ENCODE measurements around the gene ZBED6.

Gene ZBED6

GRCh38 chr1:203794764-203795440, 521 bp upstream of the ZBED6 start:
- TF ChIP-seq SPI1 (IDR thresholded peaks at IDR 0.05; ENCODE audit: borderline replicate concordance, low read depth) (no peak), GABPA (IDR thresholded peaks at IDR 0.05; ENCODE audit: low read depth) (no peak), POLR2AphosphoS5 (IDR thresholded peaks at IDR 0.05; ENCODE audit: low read depth) (no peak), CTCF (IDR thresholded peaks at IDR 0.05; ENCODE audit: insufficient read depth, low read length) (no peak)
- TF ChIP-seq, protein P1, sequence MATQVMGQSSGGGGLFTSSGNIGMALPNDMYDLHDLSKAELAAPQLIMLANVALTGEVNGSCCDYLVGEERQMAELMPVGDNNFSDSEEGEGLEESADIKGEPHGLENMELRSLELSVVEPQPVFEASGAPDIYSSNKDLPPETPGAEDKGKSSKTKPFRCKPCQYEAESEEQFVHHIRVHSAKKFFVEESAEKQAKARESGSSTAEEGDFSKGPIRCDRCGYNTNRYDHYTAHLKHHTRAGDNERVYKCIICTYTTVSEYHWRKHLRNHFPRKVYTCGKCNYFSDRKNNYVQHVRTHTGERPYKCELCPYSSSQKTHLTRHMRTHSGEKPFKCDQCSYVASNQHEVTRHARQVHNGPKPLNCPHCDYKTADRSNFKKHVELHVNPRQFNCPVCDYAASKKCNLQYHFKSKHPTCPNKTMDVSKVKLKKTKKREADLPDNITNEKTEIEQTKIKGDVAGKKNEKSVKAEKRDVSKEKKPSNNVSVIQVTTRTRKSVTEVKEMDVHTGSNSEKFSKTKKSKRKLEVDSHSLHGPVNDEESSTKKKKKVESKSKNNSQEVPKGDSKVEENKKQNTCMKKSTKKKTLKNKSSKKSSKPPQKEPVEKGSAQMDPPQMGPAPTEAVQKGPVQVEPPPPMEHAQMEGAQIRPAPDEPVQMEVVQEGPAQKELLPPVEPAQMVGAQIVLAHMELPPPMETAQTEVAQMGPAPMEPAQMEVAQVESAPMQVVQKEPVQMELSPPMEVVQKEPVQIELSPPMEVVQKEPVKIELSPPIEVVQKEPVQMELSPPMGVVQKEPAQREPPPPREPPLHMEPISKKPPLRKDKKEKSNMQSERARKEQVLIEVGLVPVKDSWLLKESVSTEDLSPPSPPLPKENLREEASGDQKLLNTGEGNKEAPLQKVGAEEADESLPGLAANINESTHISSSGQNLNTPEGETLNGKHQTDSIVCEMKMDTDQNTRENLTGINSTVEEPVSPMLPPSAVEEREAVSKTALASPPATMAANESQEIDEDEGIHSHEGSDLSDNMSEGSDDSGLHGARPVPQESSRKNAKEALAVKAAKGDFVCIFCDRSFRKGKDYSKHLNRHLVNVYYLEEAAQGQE (IDR thresholded peaks at IDR 0.05; ENCODE audit: insufficient replicate concordance, low read depth), result no peak
- H3K27me3 ChIP-seq (ENCODE audit: insufficient read depth, poor library complexity, severe bottlenecking), result no peaks in the 10 kb centered on the region
- no peak for DNase-seq (ENCODE audit: low read depth in 1 of 2, low spot score in 1 of 2)
- H3K4me3 ChIP-seq (replicated peaks; ENCODE audit: insufficient read depth, low read length), result peak overlapping the region; percentile 6; the same call in 1 of the 2 replicates
- peak overlapping the region; percentile 93 for H3K27ac ChIP-seq (replicated peaks)

DNA sequence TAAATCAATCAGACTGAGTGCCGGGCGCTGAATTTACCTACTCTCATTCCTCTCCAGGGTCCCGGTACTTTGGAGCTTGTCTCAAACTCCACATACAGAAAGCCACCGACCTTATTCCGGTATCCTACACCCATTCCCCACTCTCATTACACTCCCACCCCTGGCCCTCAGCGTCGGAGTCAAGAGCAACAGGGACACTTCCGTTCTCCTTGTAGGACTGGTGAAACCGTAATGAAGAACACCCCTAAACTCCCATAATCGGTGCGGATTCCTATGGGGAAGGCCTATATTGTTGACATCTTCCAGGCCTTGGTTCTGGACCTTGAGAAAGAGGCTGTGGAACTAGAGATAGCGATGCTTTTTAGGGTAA, 798 bp downstream of the ZBED6 start:
- Histone ChIP-seq H3K27me3 (ENCODE audit: insufficient read depth, poor library complexity, severe bottlenecking) (no peaks in the 10 kb centered on the region), H3K4me3 (replicated peaks; ENCODE audit: insufficient read depth, low read length) (peak overlapping the region; percentile 72), H3K27ac (replicated peaks) (peak overlapping the region; percentile 93)
- TF ChIP-seq GABPA (IDR thresholded peaks at IDR 0.05; ENCODE audit: low read depth), result peak; percentile 76
- TF ChIP-seq, protein P1 (IDR thresholded peaks at IDR 0.05; ENCODE audit: insufficient replicate concordance, low read depth), result no peak
- no peak for TF ChIP-seq CTCF (IDR thresholded peaks at IDR 0.05; ENCODE audit: insufficient read depth, low read length)
- TF ChIP-seq SPI1 (IDR thresholded peaks at IDR 0.05; ENCODE audit: borderline replicate concordance, low read depth), result peak; percentile 70
- 0 out of 2 replicates have a peak, but pooled peaks have one; percentile 9 for TF ChIP-seq POLR2AphosphoS5 (IDR thresholded peaks at IDR 0.05; ENCODE audit: low read depth)
- DNase-seq (ENCODE audit: low read depth in 1 of 2, low spot score in 1 of 2), result peak; percentile 28 to 52

- H3K27me3 ChIP-seq (ENCODE audit: insufficient read depth, poor library complexity, severe bottlenecking), result no peaks in the 10 kb centered on the region
- no peak overlapping the region; the same call in 1 of the 2 replicates for H3K27ac ChIP-seq (replicated peaks)
- peak overlapping the region; percentile 72; the same call in 1 of the 2 replicates for H3K4me3 ChIP-seq (replicated peaks; ENCODE audit: insufficient read depth, low read length)
- no peak for DNase-seq (ENCODE audit: low read depth in 1 of 2, low spot score in 1 of 2)
- TF ChIP-seq CTCF (IDR thresholded peaks at IDR 0.05; ENCODE audit: insufficient read depth, low read length) (no peak), POLR2AphosphoS5 (IDR thresholded peaks at IDR 0.05; ENCODE audit: low read depth) (no peak), SPI1 (IDR thresholded peaks at IDR 0.05; ENCODE audit: borderline replicate concordance, low read depth) (no peak), GABPA (IDR thresholded peaks at IDR 0.05; ENCODE audit: low read depth) (no peak)
Observed at GRCh38 chr1:203797216-203797615, 1.8 kb downstream of the ZBED6 start.

All from HL-60 (cell line).